ENCODE data around the gene ABCB9.

GRCh38 chr12:123013185-123014095, 47.2 kb upstream of the ABCB9 start:
- no peak for TF ChIP-seq CTCF (IDR thresholded peaks at IDR 0.05)
- no peak for TF ChIP-seq POLR2A (IDR thresholded peaks at IDR 0.05)
- no peak for TF ChIP-seq EP300 (IDR thresholded peaks at IDR 0.05)
- TF ChIP-seq POLR2AphosphoS5 (IDR thresholded peaks at IDR 0.05): no peak

All from suprapubic skin (tissue), 4 donors.